Gastrocnemius medialis (tissue), 4 donors: Measurements from ENCODE around the gene LAMC1. TPM values are rescaled to one million over a fixed set of nuclear protein-coding genes. Genes with fewer than 3 reads are reported as not detected.

ENCODE experiments used
- ATAC-seq, 2 donors: fragments of 150-250 bp; one replicate each; pipeline ENCODE4 v1.9.1; 2016
- DNase-seq, 2 donors: peaks; one replicate each; pipeline ENCODE4 v3.0.0-alpha.2; 2019
- H3K27ac ChIP-seq, 4 donors: fragments of 200-600 bp; sonication (generic); 1 replicate in 1 of 4; 2 replicates in 3 of 4; pipeline ENCODE4 v1.5.1; 2016 to 2018; ENCODE audit warnings: mild to moderate bottlenecking in 2 of 4, moderate library complexity in 1 of 4
- H3K27me3 ChIP-seq, 3 donors: fragments of 200-600 bp; sonication (generic) in 2 of 3; 1 replicate in 1 of 3; 2 replicates in 2 of 3; pipeline versions ENCODE4 v1.5.1 to v1.6.0; 2016 to 2019; ENCODE audit warnings: mild to moderate bottlenecking in 1 of 3, moderate library complexity in 1 of 3
- H3K36me3 ChIP-seq, 2 donors: fragments of 200-600 bp; sonication (generic) in 1 of 2; one replicate each; pipeline ENCODE4 v1.5.1; 2017 to 2018
- H3K4me1 ChIP-seq, 2 donors: fragments of 200-600 bp; sonication (generic) in 1 of 2; one replicate each; pipeline ENCODE4 v1.5.1; 2016 to 2017; ENCODE audit warnings: mild to moderate bottlenecking in 2 of 2
- H3K4me3 ChIP-seq, 4 donors: fragments of 200-600 bp; sonication (generic) in 3 of 4; 1 replicate in 1 of 4; 2 replicates in 3 of 4; pipeline ENCODE4 v1.5.1; 2016 to 2019; ENCODE audit warnings: mild to moderate bottlenecking in 2 of 4
- H3K9me3 ChIP-seq, 3 donors: fragments of 200-600 bp; sonication (generic) in 2 of 3; 1 replicate in 1 of 3; 2 replicates in 2 of 3; pipeline ENCODE4 v1.5.1; 2016 to 2019
- POLR2A ChIP-seq, 2 donors: fragments of 450-650 bp; IDR thresholded peaks; one replicate each; pipeline ENCODE4 v1.6.1; 2017; ENCODE audit warnings: antibody characterized with exemption in 2 of 2, mild to moderate bottlenecking in 2 of 2, moderate library complexity in 2 of 2
- in situ Hi-C, 4 donors: fragments of 200-750 bp; cut with MboI; loops; one replicate each; pipeline versions ENCODE4 v1.15.0 to v1.8.0; 2017; ENCODE audit warnings: low sequenced_read_pairs in 4 of 4
- intact Hi-C: fragments of 100-400 bp; cut with DNase I; formaldehyde crosslinking; loops from one replicate; pipeline ENCODE4 v1.15.1; 2023; ENCODE audit warnings: low total_unique reads
- total RNA-seq, 4 donors: library from RNA; depleted of rRNA; stranded (reverse); fragments of >200 nt; gene quantifications; one replicate each; pipeline versions ENCODE4 v1.1.0 to v1.2.3, GENCODE V29; 2016
- TF ChIP-seq, protein P1 (sequence below), 5 experiments: fragments of 450-650 bp in 3 of 5; fragments of 200-600 bp in 2 of 5; sonication (generic) in 2 of 5; IDR thresholded peaks in 4 of 5; conservative IDR thresholded peaks in 1 of 5; 1 replicate in 4 of 5; 2 replicates in 1 of 5; pipeline ENCODE4 v1.5.1; 2016 to 2019; ENCODE audit warnings: antibody characterized with exemption in 5 of 5, mild to moderate bottlenecking in 3 of 5, moderate library complexity in 3 of 5

The LAMC1 gene
- total RNA-seq, 4 donors from 2014 or later = 96.1 to 161 (median 135) TPM

DNA sequence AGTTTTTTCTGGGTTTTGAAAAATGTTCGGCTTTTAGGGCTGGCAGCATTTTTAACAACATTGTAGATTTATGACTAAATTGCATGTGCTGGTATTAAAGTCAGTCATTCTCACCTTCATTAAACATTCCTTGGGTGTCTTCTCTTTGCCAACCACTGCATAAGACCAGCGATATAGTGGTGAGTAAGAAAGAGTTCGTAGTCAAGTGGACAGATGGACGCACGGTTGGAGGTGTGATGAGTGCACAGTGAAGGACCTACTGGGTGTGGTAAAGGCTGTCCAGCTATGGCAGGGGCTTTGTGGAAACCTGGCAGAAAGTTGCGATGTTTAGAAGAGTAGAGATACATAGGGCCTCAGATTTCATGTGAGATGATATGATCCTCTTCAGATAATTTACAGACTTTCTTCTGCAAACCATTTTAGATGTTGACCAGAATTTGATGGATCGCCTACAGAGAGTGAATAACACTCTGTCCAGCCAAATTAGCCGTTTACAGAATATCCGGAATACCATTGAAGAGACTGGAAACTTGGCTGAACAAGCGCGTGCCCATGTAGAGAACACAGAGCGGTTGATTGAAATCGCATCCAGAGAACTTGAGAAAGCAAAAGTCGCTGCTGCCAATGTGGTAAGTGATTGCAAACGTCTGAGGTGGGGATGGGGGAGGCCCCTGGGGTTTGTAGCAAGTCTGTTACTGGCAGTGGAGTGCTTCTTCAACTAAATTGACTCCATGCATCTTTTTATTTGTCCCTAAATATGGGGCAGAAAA, 106.9 kb downstream of the LAMC1 start:
- H3K36me3 ChIP-seq = peaks cover 11 to 98% of the 10 kb centered on the region in 2 donors
- peak overlapping the region; percentile 51 to 77 (median 60) for H3K27ac ChIP-seq
- peak; percentile 75 to 92 for ATAC-seq
- intact Hi-C loops (loop anchor here (10.0 kb wide), 1 partner anchor 165 kb away; no protein-coding TSS in a partner anchor), in situ Hi-C loops (loop anchor here in 1 of 4 donors (10.0 kb wide), 1 partner anchor 105 kb away; no protein-coding TSS in a partner anchor)
- TF ChIP-seq, protein P1, sequence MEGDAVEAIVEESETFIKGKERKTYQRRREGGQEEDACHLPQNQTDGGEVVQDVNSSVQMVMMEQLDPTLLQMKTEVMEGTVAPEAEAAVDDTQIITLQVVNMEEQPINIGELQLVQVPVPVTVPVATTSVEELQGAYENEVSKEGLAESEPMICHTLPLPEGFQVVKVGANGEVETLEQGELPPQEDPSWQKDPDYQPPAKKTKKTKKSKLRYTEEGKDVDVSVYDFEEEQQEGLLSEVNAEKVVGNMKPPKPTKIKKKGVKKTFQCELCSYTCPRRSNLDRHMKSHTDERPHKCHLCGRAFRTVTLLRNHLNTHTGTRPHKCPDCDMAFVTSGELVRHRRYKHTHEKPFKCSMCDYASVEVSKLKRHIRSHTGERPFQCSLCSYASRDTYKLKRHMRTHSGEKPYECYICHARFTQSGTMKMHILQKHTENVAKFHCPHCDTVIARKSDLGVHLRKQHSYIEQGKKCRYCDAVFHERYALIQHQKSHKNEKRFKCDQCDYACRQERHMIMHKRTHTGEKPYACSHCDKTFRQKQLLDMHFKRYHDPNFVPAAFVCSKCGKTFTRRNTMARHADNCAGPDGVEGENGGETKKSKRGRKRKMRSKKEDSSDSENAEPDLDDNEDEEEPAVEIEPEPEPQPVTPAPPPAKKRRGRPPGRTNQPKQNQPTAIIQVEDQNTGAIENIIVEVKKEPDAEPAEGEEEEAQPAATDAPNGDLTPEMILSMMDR (IDR thresholded peaks at IDR 0.05 in 4 of 5, conservative IDR thresholded peaks at IDR 0.05 in 1 of 5) = no peak
- TF ChIP-seq POLR2A (IDR thresholded peaks at IDR 0.05) = no peak
- DNase-seq = peak; percentile 72 to 79
- no peaks in the 10 kb centered on the region for H3K27me3 ChIP-seq
- peaks cover 0 to 14% of the 10 kb centered on the region in 2 donors for H3K4me1 ChIP-seq
- H3K9me3 ChIP-seq = no peaks in the 10 kb centered on the region
- H3K4me3 ChIP-seq = no peak overlapping the region

DNA sequence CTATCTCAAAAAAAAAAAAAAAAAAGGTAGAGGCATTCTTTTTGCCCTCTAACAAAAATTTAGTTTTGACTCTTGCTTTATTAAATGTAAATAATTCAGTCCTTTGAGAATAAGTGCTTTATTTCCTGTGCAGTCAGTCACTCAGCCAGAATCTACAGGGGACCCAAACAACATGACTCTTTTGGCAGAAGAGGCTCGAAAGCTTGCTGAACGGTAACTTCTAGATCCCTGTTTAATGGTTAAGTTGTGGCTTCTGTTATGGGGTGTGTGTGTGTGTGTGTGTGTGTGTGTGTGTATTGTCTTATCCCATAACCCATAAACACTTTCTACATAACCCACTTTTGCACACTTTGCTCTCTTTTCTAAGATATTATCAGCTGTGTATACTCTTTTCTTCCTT, 107.9 kb downstream of the LAMC1 start:
- intact Hi-C loops = loop anchor here (10.0 kb wide), 1 partner anchor 166 kb away; no protein-coding TSS in a partner anchor
- no peak for DNase-seq

DNA sequence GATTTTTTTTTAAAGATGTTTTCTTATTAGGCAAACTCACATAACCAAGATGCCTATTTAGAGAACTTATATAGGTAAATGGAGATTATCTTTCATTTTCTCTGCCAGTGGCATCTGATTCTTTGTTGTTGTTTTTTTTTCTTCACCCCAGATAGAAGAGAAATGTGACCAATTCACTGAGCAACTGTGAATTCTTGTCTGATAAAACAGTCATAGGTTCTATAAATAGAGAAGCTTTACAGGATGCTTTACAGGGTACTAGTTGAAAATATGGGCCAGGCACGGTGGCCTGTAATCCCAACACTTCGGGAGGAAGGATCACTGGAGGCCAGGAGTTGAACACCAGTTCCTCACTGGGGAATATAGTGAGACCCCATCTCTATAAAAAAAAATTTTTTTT, 112.1 kb downstream of the LAMC1 start:
- Histone ChIP-seq H3K4me1 (peaks cover 11 to 21% of the 10 kb centered on the region in 2 donors), H3K9me3 (no peaks in the 10 kb centered on the region), H3K4me3 (no peak overlapping the region), H3K36me3 (peaks cover 3 to 86% of the 10 kb centered on the region in 2 donors), H3K27me3 (no peaks in the 10 kb centered on the region), H3K27ac (peak overlapping the region in 3 of 4 donors; percentile 3 to 76 (median 26))
- TF ChIP-seq, protein P1 (IDR thresholded peaks at IDR 0.05 in 4 of 5, conservative IDR thresholded peaks at IDR 0.05 in 1 of 5) = no peak
- no peak for TF ChIP-seq POLR2A (IDR thresholded peaks at IDR 0.05)
- in situ Hi-C loops = loop anchor here in 1 of 4 donors (10.0 kb wide), 1 partner anchor 99 kb away; no protein-coding TSS in a partner anchor
- intact Hi-C loops = loop anchor here (10.0 kb wide), 1 partner anchor 171 kb away; no protein-coding TSS in a partner anchor
- DNase-seq (no peak), ATAC-seq (no peak)

More for the DNA sequence above, 107.9 kb downstream of the LAMC1 start:
- ATAC-seq = no peak
- Histone ChIP-seq H3K27me3 (no peaks in the 10 kb centered on the region), H3K9me3 (no peaks in the 10 kb centered on the region), H3K27ac (peak overlapping the region in 3 of 4 donors; percentile 51 to 77 (median 55)), H3K4me1 (peaks cover 0 to 11% of the 10 kb centered on the region in 2 donors), H3K4me3 (no peak overlapping the region), H3K36me3 (peaks cover 10 to 98% of the 10 kb centered on the region in 2 donors)
- in situ Hi-C loops = loop anchor here in 1 of 4 donors (10.0 kb wide), 1 partner anchor 104 kb away; no protein-coding TSS in a partner anchor
- TF ChIP-seq, protein P1 (IDR thresholded peaks at IDR 0.05 in 4 of 5, conservative IDR thresholded peaks at IDR 0.05 in 1 of 5) = no peak
- no peak for TF ChIP-seq POLR2A (IDR thresholded peaks at IDR 0.05)

DNA sequence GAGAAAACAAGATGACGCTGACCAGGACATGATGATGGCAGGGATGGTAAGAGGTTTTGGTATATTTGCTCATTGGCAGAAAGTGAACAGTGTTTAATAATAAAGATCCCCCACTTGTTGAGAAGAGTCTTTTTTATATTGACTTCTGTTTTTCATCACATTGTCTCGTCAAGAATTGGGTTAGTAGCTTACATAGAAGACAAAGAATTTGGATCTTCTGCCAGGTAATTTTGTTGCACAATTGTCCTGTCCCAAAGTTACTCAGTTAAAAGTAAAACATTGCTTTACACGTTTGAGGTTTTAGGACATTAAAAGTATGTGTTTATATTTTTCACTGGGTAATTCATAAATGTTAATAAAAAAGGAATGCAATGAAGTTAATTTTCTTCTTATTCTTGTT, 114.6 kb downstream of the LAMC1 start:
- TF ChIP-seq, protein P1 (IDR thresholded peaks at IDR 0.05 in 4 of 5, conservative IDR thresholded peaks at IDR 0.05 in 1 of 5) = no peak
- TF ChIP-seq POLR2A (IDR thresholded peaks at IDR 0.05) = no peak
- intact Hi-C loops (loop anchor here (2.0 to 10.0 kb wide), 2 partner anchors 105 to 173 kb away; no protein-coding TSS in a partner anchor), in situ Hi-C loops (loop anchor here in 1 of 4 donors (10.0 kb wide), 1 partner anchor 97 kb away; no protein-coding TSS in a partner anchor)
- Histone ChIP-seq H3K4me1 (peaks cover 11 to 18% of the 10 kb centered on the region in 2 donors), H3K4me3 (no peak overlapping the region), H3K27me3 (no peaks in the 10 kb centered on the region), H3K27ac (peak overlapping the region; percentile 62 to 76 (median 70)), H3K36me3 (peaks cover 3 to 82% of the 10 kb centered on the region in 2 donors), H3K9me3 (no peaks in the 10 kb centered on the region)
- peak; percentile 57 to 74 for ATAC-seq
- no peak for DNase-seq
